Activated CD8-positive, alpha-beta T cell treated with anti-CD3 and anti-CD28 coated beads for 36 hours (primary cell): ENCODE data around the gene ITGA5. TPM values are rescaled to one million over a fixed set of nuclear protein-coding genes. Genes with fewer than 3 reads are reported as not detected.

ENCODE experiments used
- ATAC-seq: fragments of 200-7000 bp; cut with Tn5 transposase; one replicate; pipeline ENCODE4 v1.10.0; 2021; ENCODE audit warnings: mild to moderate bottlenecking, moderate library complexity
- CTCF ChIA-PET: fragments of 350-600 bp; sonication (Branson Sonifier 250); formaldehyde crosslinking; loops from one replicate; lab custom pipeline; 2021; ENCODE audit warnings: antibody characterized with exemption; lab: Charles Lee
- POLR2A ChIA-PET: fragments of 350-600 bp; sonication (Branson Sonifier 250); formaldehyde crosslinking; loops from one replicate; lab custom pipeline; 2021; ENCODE audit warnings: antibody characterized with exemption; lab: Charles Lee
- DNase-seq: peaks from one replicate; pipeline ENCODE4 v3.0.0-alpha.2; 2020
- H3K27ac Mint-ChIP-seq: one replicate; pipeline ENCODE4 v1.8.0; 2021; ENCODE audit warnings: mild to moderate bottlenecking, mixed read lengths
- H3K27me3 Mint-ChIP-seq: one replicate; pipeline ENCODE4 v1.8.0; 2021; ENCODE audit warnings: mixed read lengths
- H3K36me3 Mint-ChIP-seq: one replicate; pipeline ENCODE4 v1.8.0; 2021; ENCODE audit warnings: low read depth, mixed read lengths
- H3K4me1 Mint-ChIP-seq: one replicate; pipeline ENCODE4 v1.8.0; 2021; ENCODE audit warnings: low read depth, mixed read lengths
- H3K4me3 Mint-ChIP-seq: one replicate; pipeline ENCODE4 v1.8.0; 2021; ENCODE audit warnings: mild to moderate bottlenecking, moderate library complexity, mixed read lengths
- H3K9me3 Mint-ChIP-seq: one replicate; pipeline ENCODE4 v1.8.0; 2021; ENCODE audit warnings: mixed read lengths
- intact Hi-C: fragments of 100-400 bp; cut with micrococcal nuclease; formaldehyde crosslinking; loops from one replicate; pipeline ENCODE4 v1.10.0; 2022
- total RNA-seq, 2 experiments: library from RNA; stranded (reverse); gene quantifications; one replicate each; pipeline ENCODE4 v1.2.3, GENCODE V29; 2021
- TF ChIP-seq, protein P1 (sequence below): fragments of 200-600 bp; IDR thresholded peaks from one replicate; pipeline ENCODE4 v1.8.0; 2022; ENCODE audit warnings: antibody characterized with exemption, mild to moderate bottlenecking

The ITGA5 gene
- total RNA-seq, 2 experiments from 2014 or later, result 35.2 to 36.6 TPM

DNA sequence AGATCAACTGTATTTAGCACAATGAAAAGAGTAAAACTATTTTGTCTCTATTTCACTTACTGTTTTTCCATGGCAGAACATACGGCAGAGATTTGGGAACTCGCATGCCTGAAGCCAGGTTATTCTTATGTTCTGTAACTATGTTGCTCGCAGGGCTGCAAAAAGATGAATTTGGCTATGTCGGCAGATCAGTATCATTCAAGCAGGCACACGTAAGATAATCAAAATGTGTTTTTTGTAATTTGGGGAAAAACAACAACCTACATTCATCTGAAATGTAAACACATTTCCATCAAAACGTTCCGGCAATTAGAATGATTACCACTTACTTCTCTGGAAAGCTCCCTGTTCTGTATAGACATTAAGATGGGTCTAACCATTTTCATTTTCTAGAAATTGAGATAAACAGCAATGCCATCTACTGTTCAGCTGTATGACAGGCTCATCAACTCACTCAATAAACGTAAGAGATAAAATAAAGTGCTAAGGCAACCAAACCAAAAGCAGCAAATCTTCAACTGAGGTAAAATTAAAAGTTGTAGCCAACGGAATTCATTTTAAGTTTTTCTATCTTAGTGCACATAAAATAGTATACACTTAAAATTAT, 41.4 kb upstream of the ITGA5 start:
- TF ChIP-seq, protein P1, sequence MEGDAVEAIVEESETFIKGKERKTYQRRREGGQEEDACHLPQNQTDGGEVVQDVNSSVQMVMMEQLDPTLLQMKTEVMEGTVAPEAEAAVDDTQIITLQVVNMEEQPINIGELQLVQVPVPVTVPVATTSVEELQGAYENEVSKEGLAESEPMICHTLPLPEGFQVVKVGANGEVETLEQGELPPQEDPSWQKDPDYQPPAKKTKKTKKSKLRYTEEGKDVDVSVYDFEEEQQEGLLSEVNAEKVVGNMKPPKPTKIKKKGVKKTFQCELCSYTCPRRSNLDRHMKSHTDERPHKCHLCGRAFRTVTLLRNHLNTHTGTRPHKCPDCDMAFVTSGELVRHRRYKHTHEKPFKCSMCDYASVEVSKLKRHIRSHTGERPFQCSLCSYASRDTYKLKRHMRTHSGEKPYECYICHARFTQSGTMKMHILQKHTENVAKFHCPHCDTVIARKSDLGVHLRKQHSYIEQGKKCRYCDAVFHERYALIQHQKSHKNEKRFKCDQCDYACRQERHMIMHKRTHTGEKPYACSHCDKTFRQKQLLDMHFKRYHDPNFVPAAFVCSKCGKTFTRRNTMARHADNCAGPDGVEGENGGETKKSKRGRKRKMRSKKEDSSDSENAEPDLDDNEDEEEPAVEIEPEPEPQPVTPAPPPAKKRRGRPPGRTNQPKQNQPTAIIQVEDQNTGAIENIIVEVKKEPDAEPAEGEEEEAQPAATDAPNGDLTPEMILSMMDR, result no peak
- ATAC-seq, result no peak
- Mint-ChIP-seq H3K27me3 (peaks cover 13% of the 10 kb centered on the region), H3K36me3 (no peaks in the 10 kb centered on the region), H3K9me3 (no peaks in the 10 kb centered on the region), H3K27ac (no peak overlapping the region), H3K4me1 (no peaks in the 10 kb centered on the region), H3K4me3 (no peak overlapping the region)
- ChIA-PET CTCF (interaction anchor here (1.0 to 1.6 kb wide), 3 partner anchors 61 to 90 kb away, joined by 4 to 8 read pairs (median 4); no protein-coding TSS in a partner anchor), POLR2A (no interaction called here)
- no peak for DNase-seq
- intact Hi-C loops, result no loop called here

DNA sequence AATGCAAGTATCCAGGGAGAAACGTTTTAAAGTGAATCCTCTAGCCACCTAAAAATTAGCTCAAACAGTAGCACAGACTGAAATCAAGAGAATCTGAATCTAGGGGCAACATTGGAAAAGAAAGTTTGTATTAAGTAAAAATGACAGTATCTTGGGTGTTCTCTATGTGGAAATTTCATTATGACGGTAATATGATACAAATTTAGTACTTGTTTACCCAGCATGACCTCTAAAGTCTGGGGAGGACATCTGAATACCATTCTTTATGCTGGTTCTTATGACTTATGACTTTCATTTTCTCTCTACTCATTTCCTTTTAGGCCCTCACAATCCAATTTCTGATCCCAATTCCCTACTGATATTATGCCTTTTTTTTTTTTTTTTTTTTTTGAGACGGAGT, 40.3 kb upstream of the ITGA5 start:
- intact Hi-C loops, result no loop called here
- H3K4me3 Mint-ChIP-seq, result no peak overlapping the region
- no peaks in the 10 kb centered on the region for H3K9me3 Mint-ChIP-seq
- DNase-seq (no peak), ATAC-seq (no peak)
- peaks cover 11% of the 10 kb centered on the region for H3K27me3 Mint-ChIP-seq
- ChIA-PET CTCF (interaction anchor here (1.0 to 3.2 kb wide), 2 partner anchors 20 to 60 kb away, joined by 3 to 11 read pairs; no protein-coding TSS in a partner anchor), POLR2A (no interaction called here)
- TF ChIP-seq, protein P1, result no peak
- no peaks in the 10 kb centered on the region for H3K36me3 Mint-ChIP-seq
- no peak overlapping the region for H3K27ac Mint-ChIP-seq
- no peaks in the 10 kb centered on the region for H3K4me1 Mint-ChIP-seq

DNA sequence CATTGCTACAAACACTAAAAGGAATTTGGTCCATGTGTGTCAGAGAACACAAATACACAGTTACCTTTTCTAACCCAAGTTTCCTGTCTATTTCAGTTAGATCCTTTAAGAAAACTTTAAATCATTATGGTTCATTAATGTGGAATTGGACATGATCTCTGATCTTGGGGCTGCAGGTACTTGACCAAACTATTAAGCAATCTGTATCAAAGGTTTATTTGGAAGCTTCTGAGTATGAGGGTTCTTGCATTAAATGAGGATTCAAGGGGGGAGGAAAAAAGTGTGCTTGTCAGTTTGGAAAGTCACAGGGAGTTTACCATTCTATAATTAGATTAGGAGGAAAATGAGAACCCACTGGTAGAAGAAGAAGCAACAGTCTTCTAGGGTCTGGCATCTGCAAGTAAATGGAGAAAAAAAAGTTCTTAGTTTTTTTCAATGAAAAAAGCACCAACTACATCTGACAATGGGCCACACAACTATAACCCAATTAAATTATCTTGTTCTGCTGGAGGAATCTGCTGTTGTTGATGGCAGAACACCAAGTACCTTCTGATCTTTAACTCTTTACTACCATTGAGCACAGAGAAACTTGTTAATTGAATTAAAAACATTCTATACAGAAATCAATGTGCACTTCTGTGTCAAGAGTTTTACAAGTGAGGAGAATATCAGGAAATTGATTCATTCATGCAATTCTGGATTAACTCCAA, 36.8 kb upstream of the ITGA5 start:
- POLR2A ChIA-PET, result interaction anchor here (0.5 to 0.8 kb wide), 2 partner anchors 15 to 121 kb away, joined by 3 to 4 read pairs; no protein-coding TSS in a partner anchor
- Mint-ChIP-seq H3K36me3 (no peaks in the 10 kb centered on the region), H3K9me3 (no peaks in the 10 kb centered on the region), H3K27me3 (peaks cover 5% of the 10 kb centered on the region), H3K4me1 (no peaks in the 10 kb centered on the region), H3K27ac (no peak overlapping the region), H3K4me3 (no peak overlapping the region)
- intact Hi-C loops, result no loop called here
- CTCF ChIA-PET, result interaction anchor here (1.0 to 3.2 kb wide), 4 partner anchors 52 to 77 kb away, joined by 3 to 16 read pairs (median 7); no protein-coding TSS in a partner anchor
- ATAC-seq (no peak), DNase-seq (no peak)
- TF ChIP-seq, protein P1, result no peak

DNA sequence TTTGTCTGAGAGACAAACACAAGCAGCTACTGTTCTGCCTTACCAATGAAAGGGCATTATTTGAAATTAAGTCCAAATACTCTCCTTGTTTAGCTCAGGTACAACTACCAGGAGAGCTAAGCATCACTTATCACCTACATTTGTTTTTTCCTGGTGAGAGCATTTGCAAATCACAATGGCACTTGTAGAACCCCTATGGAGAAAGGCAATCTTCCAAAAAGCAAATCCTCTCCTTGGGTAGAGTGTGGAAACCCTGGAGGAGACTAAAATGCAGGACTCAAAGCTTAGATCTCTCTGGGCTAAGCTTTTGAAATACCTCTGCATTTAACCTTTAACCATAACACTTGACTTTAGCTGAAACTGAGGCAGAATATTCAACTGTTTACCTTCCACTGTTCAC, 33.6 kb upstream of the ITGA5 start:
- DNase-seq (no peak), ATAC-seq (no peak)
- ChIA-PET POLR2A (no interaction called here), CTCF (interaction anchor here (0.8 to 3.5 kb wide), 8 partner anchors 11 to 116 kb away, joined by 3 to 28 read pairs (median 6); no protein-coding TSS in a partner anchor)
- Mint-ChIP-seq H3K27me3 (peaks cover 2% of the 10 kb centered on the region), H3K9me3 (no peaks in the 10 kb centered on the region), H3K4me3 (no peak overlapping the region), H3K36me3 (no peaks in the 10 kb centered on the region), H3K4me1 (no peaks in the 10 kb centered on the region), H3K27ac (no peak overlapping the region)
- TF ChIP-seq, protein P1, result no peak
- intact Hi-C loops, result no loop called here

DNA sequence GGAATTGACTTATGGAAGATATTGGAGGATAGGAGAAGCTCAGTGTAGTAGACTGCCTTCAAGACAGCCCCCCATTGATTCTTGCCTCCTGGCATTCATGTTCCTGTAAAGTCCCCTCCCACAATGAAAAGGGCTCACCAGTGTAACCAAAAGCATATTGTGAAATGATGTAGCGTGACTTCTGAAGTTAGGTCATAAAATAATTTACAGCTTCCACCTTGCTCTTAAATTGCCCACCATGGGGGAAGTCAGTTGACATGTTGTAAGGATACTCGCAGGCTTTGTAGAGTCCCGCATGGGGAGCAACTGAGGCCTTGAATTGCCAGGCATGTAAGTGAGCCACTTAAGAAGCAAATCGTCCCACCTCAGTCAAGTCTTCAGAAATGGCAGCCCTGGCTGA, 29.3 kb upstream of the ITGA5 start:
- no peak for ATAC-seq
- POLR2A ChIA-PET, result no interaction called here
- Mint-ChIP-seq H3K27me3 (peaks cover 2% of the 10 kb centered on the region), H3K27ac (no peak overlapping the region), H3K9me3 (no peaks in the 10 kb centered on the region), H3K4me1 (no peaks in the 10 kb centered on the region), H3K36me3 (no peaks in the 10 kb centered on the region), H3K4me3 (no peak overlapping the region)
- intact Hi-C loops, result no loop called here
- DNase-seq, result no peak
- CTCF ChIA-PET, result interaction anchor here (1.4 to 13.6 kb wide), 3 partner anchors 9 to 69 kb away, joined by 7 to 479 read pairs (median 7); no protein-coding TSS in a partner anchor
- TF ChIP-seq, protein P1, result no peak
